ENCODE data around the gene DPP6.

DNA sequence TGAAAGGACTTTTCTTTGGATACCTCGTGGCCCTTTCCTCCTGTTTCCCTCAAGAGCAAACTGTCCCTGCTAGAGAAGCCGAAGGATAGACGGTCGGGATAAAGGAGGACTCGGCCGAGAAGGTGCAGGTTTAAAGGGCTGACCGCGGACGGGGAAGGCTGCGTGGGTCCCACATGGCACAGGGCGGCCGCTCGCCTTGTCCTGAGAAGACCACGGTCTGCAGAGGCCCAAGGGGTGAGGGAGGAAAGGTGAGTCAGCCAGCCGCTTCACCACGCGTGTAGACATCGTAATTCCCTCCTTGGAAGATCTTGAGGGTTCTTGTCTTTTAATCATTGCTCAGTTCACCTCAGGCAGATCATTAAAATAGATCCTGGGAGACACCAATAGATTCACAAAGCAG lies 253.8 kb downstream of the DPP6 start:
- TF ChIP-seq, protein P1, sequence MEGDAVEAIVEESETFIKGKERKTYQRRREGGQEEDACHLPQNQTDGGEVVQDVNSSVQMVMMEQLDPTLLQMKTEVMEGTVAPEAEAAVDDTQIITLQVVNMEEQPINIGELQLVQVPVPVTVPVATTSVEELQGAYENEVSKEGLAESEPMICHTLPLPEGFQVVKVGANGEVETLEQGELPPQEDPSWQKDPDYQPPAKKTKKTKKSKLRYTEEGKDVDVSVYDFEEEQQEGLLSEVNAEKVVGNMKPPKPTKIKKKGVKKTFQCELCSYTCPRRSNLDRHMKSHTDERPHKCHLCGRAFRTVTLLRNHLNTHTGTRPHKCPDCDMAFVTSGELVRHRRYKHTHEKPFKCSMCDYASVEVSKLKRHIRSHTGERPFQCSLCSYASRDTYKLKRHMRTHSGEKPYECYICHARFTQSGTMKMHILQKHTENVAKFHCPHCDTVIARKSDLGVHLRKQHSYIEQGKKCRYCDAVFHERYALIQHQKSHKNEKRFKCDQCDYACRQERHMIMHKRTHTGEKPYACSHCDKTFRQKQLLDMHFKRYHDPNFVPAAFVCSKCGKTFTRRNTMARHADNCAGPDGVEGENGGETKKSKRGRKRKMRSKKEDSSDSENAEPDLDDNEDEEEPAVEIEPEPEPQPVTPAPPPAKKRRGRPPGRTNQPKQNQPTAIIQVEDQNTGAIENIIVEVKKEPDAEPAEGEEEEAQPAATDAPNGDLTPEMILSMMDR (conservative IDR thresholded peaks at IDR 0.05; ENCODE audit: low read depth in 2 of 2), result no peak
- TF ChIP-seq EZH2phosphoT487 (IDR thresholded peaks at IDR 0.05; ENCODE audit: unreplicated experiment), result no peak
- TF ChIP-seq CREB1 (CRISPR knock-in tag; IDR thresholded peaks at IDR 0.05; ENCODE audit: low read depth), result no peak
- no peak for TF ChIP-seq EZH2 (IDR thresholded peaks at IDR 0.05; ENCODE audit: low read depth, unreplicated experiment)
- TF ChIP-seq JUNB (IDR thresholded peaks at IDR 0.05; ENCODE audit: unreplicated experiment), result no peak
